Measurements from ENCODE around the gene GPC5.

The GPC5 gene

DNA sequence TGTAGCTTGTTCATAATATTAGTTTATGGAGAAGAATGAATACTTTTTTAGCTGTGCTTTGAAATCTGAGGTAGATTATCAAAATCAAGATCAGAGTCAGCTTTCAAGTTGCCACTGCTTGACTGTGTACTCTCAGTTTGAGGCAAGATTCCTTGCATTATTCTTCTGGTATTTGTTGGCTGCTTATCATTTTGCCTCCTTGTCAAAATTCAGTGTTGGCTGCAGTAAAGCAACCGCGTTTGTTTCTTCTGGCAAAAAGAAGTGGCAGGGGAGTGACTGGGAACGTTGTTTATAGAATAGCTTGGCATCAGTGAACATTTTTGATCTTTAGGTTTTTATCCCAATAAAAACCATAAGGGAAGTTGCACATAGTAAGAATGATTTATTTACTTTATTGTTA is 1408.9 kb downstream of the GPC5 start:
- H3K4me3 ChIP-seq (ENCODE audit: control insufficient read depth, low read depth, low read length), result no peak overlapping the region
- DNase-seq (ENCODE audit: low read depth), result no peak
- TF ChIP-seq, protein P1, sequence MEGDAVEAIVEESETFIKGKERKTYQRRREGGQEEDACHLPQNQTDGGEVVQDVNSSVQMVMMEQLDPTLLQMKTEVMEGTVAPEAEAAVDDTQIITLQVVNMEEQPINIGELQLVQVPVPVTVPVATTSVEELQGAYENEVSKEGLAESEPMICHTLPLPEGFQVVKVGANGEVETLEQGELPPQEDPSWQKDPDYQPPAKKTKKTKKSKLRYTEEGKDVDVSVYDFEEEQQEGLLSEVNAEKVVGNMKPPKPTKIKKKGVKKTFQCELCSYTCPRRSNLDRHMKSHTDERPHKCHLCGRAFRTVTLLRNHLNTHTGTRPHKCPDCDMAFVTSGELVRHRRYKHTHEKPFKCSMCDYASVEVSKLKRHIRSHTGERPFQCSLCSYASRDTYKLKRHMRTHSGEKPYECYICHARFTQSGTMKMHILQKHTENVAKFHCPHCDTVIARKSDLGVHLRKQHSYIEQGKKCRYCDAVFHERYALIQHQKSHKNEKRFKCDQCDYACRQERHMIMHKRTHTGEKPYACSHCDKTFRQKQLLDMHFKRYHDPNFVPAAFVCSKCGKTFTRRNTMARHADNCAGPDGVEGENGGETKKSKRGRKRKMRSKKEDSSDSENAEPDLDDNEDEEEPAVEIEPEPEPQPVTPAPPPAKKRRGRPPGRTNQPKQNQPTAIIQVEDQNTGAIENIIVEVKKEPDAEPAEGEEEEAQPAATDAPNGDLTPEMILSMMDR (conservative IDR thresholded peaks at IDR 0.05; ENCODE audit: control insufficient read depth, insufficient read depth, low read depth, low read length), result no peak

DNA sequence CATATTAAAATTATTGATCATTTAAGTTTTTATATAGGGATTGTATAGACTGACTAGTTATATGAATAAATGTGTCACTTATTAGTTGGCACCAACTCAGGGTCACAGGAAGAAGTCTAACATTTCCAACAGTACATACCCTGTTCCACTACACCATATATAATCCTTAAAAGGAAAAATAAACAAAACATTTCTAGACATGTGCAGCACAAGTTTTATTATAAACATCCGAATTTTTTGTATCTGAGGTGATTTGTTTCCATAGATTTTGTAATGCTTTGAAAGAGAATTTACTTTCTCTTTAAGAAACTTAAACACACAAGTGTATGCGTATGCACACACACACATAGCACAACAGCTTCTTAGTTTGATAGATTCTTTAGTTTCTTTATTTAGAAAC is 1409.5 kb downstream of the GPC5 start:
- no peak overlapping the region for H3K4me3 ChIP-seq (ENCODE audit: control insufficient read depth, low read depth, low read length)
- DNase-seq (ENCODE audit: low read depth), result no peak
- TF ChIP-seq, protein P1 (conservative IDR thresholded peaks at IDR 0.05; ENCODE audit: control insufficient read depth, insufficient read depth, low read depth, low read length), result no peak

DNA sequence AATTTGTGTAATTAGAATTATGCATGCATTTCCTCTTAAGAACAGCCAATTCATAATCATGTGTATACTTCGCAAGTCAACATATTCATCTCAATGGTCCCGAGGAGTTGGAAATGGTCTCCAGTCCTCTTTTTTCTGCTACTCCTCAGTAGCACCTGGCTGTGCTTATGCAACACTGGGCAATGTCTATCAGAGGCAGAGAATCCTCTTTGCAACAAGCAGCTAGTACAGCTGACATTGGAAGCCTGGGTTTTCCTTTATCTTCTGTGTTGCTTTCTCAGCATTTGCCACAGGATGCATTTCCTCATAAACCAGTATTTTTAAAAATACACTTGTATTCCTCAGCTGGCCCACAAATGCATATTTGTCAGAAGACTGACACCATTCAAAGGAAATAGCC is 1422.9 kb downstream of the GPC5 start:
- TF ChIP-seq, protein P1 (conservative IDR thresholded peaks at IDR 0.05; ENCODE audit: control insufficient read depth, insufficient read depth, low read depth, low read length), result no peak
- no peak overlapping the region for H3K4me3 ChIP-seq (ENCODE audit: control insufficient read depth, low read depth, low read length)
- DNase-seq (ENCODE audit: low read depth), result no peak

DNA sequence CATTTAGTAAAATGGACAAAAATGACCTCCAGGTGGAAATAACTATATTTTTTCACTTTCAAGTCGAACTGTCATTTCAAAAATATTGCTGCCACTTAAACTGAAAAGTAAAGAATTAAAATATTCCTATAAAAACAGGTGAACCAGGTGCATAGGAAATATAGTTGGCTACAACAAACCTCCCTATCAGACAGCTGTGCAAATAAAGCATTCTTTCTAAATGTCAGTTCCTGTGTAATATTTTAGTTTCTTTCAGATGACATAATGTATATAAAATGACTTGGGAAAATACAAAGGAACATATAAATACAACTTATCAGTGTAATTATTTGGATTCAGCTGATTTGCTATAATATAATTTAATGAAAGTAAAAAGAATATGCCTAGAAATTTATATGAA is 1424.6 kb downstream of the GPC5 start:
- DNase-seq (ENCODE audit: low read depth), result no peak
- no peak overlapping the region for H3K4me3 ChIP-seq (ENCODE audit: control insufficient read depth, low read depth, low read length)
- TF ChIP-seq, protein P1 (conservative IDR thresholded peaks at IDR 0.05; ENCODE audit: control insufficient read depth, insufficient read depth, low read depth, low read length), result no peak

DNA sequence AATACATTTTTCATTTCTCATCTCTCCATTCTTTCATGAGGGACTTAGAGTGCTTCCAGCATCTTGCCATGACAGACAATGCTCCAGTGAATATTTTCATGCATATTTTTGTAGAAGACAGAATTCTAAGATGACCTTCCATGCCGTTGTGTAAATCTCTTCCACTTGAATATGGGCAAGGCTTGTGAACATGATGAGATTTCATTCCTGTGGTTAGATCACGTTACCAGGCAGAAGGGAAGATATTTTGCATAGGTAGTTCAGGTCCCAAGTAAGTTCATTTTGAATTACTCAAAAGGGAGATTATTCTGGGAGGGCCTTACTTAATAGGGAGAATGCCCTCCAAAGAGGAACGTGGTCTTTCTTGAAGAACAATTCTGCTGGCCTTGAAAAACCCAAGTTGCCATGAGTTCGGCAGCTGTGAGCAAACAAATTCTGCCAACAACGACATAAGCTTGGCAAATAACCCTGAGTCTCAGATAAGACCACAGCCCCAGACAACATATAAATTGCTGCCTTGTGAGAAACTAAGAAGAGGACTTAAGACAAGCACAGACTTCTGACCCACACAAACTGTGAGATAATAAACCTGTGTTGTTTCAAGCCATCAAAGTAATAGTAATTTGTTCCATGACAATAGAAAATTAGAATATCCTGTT is 1427.6 kb downstream of the GPC5 start:
- TF ChIP-seq, protein P1 (conservative IDR thresholded peaks at IDR 0.05; ENCODE audit: control insufficient read depth, insufficient read depth, low read depth, low read length), result no peak
- no peak for DNase-seq (ENCODE audit: low read depth)
- H3K4me3 ChIP-seq (ENCODE audit: control insufficient read depth, low read depth, low read length), result no peak overlapping the region

DNA sequence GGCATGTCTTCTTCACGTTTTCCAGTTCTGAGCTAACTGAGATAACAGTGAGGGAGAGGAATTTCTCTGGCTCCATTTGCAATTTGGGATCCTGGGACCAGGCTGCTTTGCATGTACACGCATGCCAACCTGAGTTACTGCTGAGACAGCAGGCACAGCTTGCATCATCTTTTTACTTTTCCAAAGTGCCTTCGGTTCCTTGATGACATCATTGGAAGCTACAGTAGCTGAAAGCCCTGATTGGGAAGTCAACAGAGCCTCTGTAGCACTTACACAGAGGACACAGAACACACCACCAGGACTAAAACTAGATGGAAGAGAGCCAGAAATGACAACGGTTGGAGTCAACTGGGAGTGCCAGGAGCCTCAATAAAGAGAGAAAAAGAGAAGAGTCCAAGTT is 1429.1 kb downstream of the GPC5 start:
- TF ChIP-seq, protein P1 (conservative IDR thresholded peaks at IDR 0.05; ENCODE audit: control insufficient read depth, insufficient read depth, low read depth, low read length), result no peak
- no peak overlapping the region for H3K4me3 ChIP-seq (ENCODE audit: control insufficient read depth, low read depth, low read length)
- DNase-seq (ENCODE audit: low read depth), result peak; percentile 10

DNA sequence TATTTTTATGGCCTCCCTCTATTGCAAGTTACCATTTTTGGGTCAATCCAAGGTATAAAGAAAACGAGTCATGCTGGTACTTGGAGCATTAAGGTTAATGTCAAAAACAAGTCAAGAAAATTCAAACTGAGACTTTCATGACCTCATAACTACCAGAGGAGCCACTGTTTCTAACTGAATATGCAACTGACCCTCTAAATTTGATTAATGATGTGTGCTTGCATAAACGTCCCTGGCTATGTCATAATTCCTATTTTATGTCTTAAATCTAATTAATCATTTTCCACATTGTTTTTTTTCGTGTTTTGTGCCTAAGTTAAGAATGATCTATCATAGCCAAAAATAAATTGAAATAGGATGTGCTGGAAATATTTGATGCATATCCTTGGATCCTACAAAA is 1431.5 kb downstream of the GPC5 start:
- H3K4me3 ChIP-seq (ENCODE audit: control insufficient read depth, low read depth, low read length), result no peak overlapping the region
- TF ChIP-seq, protein P1 (conservative IDR thresholded peaks at IDR 0.05; ENCODE audit: control insufficient read depth, insufficient read depth, low read depth, low read length), result no peak
- DNase-seq (ENCODE audit: low read depth), result no peak
